Measurements from ENCODE around the gene JPH4. TPM values are rescaled to one million over a fixed set of nuclear protein-coding genes. Genes with fewer than 3 reads are reported as not detected.

The JPH4 gene
- total RNA-seq, 2 donors from 2014 or later: not detected

GRCh38 chr14:23569443-23570151 is 9.0 kb downstream of the JPH4 start:
- Mint-ChIP-seq H3K4me1 (peaks cover 26% of the 10 kb centered on the region), H3K27me3 (peaks cover 18% of the 10 kb centered on the region), H3K4me3 (no peak overlapping the region), H3K36me3 (ENCODE audit: low read depth) (peaks cover 6% of the 10 kb centered on the region), H3K27ac (no peak overlapping the region)
- H3K9me3 ChIP-seq (ENCODE audit: control insufficient read depth, low read length, poor library complexity, severe bottlenecking): no peaks in the 10 kb centered on the region
- ATAC-seq (no peak), DNase-seq (no peak)

GRCh38 chr14:23568600-23569331 is 9.8 kb downstream of the JPH4 start:
- H3K36me3 Mint-ChIP-seq (ENCODE audit: low read depth): peaks cover 11% of the 10 kb centered on the region
- H3K9me3 ChIP-seq (ENCODE audit: control insufficient read depth, low read length, poor library complexity, severe bottlenecking): no peaks in the 10 kb centered on the region
- H3K27me3 Mint-ChIP-seq: peaks cover 18% of the 10 kb centered on the region
- ATAC-seq: no peak
- H3K27ac Mint-ChIP-seq: peak overlapping the region; percentile 96
- DNase-seq: no peak
- H3K4me3 Mint-ChIP-seq: peak overlapping the region; percentile 95
- peaks cover 29% of the 10 kb centered on the region for H3K4me1 Mint-ChIP-seq

DNA sequence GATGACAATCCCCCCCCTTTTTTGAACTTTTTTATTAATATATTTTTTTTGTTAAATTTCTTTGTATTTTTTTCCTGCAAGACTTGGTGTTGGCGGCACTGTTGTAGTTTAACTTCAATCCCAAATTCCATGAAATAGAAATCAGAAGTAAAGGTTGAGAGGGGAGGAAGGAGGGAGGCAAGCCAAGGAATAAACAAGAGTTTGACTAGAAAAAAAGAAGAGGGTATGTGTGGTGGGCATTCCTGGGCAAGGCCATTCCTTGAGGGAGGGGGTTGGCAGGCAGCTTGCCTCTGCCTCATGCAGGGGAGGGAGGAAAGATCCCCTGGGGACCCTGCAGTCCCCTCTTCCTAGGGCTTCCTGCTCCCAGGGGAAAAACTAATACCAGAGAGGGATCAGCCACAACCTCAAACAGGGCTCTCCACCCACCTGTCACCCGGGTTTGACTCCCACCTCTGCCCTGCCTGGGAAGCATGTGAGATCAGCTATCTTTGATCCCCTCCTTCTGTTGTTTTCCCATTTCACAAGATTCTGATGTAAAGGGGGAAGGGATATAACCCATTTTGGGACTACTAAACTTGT is 10.5 kb downstream of the JPH4 start:
- Mint-ChIP-seq H3K36me3 (ENCODE audit: low read depth) (peaks cover 11% of the 10 kb centered on the region), H3K27me3 (peaks cover 14% of the 10 kb centered on the region), H3K4me3 (peak overlapping the region; percentile 95), H3K27ac (peak overlapping the region; percentile 96), H3K4me1 (peaks cover 29% of the 10 kb centered on the region)
- H3K9me3 ChIP-seq (ENCODE audit: control insufficient read depth, low read length, poor library complexity, severe bottlenecking): no peaks in the 10 kb centered on the region
- DNase-seq: no peak
- no peak for ATAC-seq

GRCh38 chr14:23567186-23568020 is 11.2 kb downstream of the JPH4 start, which contains the start of gene AP1G2:
Gene AP1G2 (minus strand): TSS chr14:23567791. CDS start chr14:23567314, 477 bp downstream.
- DNase-seq (peak; percentile 71 to 78 (median 77)), ATAC-seq (peak; percentile 96)
- peaks cover 7% of the 10 kb centered on the region for H3K27me3 Mint-ChIP-seq
- peaks cover 30% of the 10 kb centered on the region for H3K4me1 Mint-ChIP-seq
- H3K36me3 Mint-ChIP-seq (ENCODE audit: low read depth): peaks cover 7% of the 10 kb centered on the region
- no peaks in the 10 kb centered on the region for H3K9me3 ChIP-seq (ENCODE audit: control insufficient read depth, low read length, poor library complexity, severe bottlenecking)
- peak within 1 kb of the TSS; percentile 95 for H3K4me3 Mint-ChIP-seq
- H3K27ac Mint-ChIP-seq: peak within 1 kb of the TSS; percentile 96

DNA sequence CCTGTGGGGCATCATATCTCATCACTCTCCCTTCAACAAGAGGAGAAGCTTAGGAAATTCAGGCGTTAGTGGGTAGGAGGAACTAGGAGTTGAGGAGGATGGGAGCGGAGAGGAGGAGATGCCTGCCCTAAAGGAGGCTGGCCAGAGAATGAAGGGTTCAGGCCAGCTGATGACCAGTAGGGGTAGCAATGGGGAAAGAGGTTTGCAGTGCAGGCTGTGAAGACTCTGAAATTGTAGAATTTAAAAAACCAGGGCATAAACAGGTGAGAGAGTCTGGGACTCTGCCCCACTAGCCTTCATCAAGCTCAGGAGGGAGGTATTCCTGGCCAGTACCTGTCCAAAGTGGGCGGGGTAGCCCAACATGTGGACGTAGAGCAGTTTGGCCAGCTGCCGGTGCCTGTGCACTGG is 11.8 kb downstream of the JPH4 start:
- peaks cover 29% of the 10 kb centered on the region for H3K4me1 Mint-ChIP-seq
- DNase-seq: no peak
- peak overlapping the region; percentile 95 for H3K4me3 Mint-ChIP-seq
- H3K27me3 Mint-ChIP-seq: peaks cover 1% of the 10 kb centered on the region
- H3K9me3 ChIP-seq (ENCODE audit: control insufficient read depth, low read length, poor library complexity, severe bottlenecking): no peaks in the 10 kb centered on the region
- ATAC-seq: no peak
- H3K27ac Mint-ChIP-seq: peak overlapping the region; percentile 96
- peaks cover 7% of the 10 kb centered on the region for H3K36me3 Mint-ChIP-seq (ENCODE audit: low read depth)

- DNase-seq (no peak), ATAC-seq (no peak)
- Mint-ChIP-seq H3K27me3 (no peaks in the 10 kb centered on the region), H3K36me3 (ENCODE audit: low read depth) (peaks cover 7% of the 10 kb centered on the region), H3K4me3 (peak overlapping the region; percentile 95), H3K27ac (peak overlapping the region; percentile 96), H3K4me1 (peaks cover 29% of the 10 kb centered on the region)
- no peaks in the 10 kb centered on the region for H3K9me3 ChIP-seq (ENCODE audit: control insufficient read depth, low read length, poor library complexity, severe bottlenecking)
Observed at GRCh38 chr14:23566112-23566777, 12.3 kb downstream of the JPH4 start.

DNA sequence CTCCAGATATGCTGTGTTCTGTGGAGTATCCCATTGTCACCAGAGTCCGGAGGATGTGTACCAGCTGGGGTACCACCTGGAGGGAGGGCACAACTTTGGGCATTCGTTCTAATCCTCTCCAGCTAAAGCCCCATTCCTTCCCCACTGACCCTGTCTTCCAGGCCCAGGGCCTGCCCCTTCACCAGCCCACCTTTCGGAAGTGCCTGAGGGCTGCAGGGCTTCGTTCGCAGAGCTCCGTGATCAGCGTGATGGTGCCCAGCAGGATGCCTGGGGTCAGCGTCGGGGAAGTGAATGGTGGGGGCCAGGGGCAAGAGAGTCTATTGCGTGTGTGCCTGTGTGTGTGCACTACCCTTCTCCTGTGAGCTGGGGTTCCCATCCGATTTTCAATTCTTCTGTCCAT is 13.0 kb downstream of the JPH4 start:
- no peak for ATAC-seq
- H3K9me3 ChIP-seq (ENCODE audit: control insufficient read depth, low read length, poor library complexity, severe bottlenecking): no peaks in the 10 kb centered on the region
- H3K36me3 Mint-ChIP-seq (ENCODE audit: low read depth): peaks cover 7% of the 10 kb centered on the region
- H3K4me3 Mint-ChIP-seq: no peak overlapping the region
- H3K27me3 Mint-ChIP-seq: no peaks in the 10 kb centered on the region
- H3K27ac Mint-ChIP-seq: no peak overlapping the region
- peaks cover 33% of the 10 kb centered on the region for H3K4me1 Mint-ChIP-seq
- no peak for DNase-seq

GRCh38 chr14:23564876-23565275 is 13.7 kb downstream of the JPH4 start:
- H3K9me3 ChIP-seq (ENCODE audit: control insufficient read depth, low read length, poor library complexity, severe bottlenecking): no peaks in the 10 kb centered on the region
- DNase-seq (no peak), ATAC-seq (no peak)
- peak overlapping the region; percentile 72 for H3K27ac Mint-ChIP-seq
- no peak overlapping the region for H3K4me3 Mint-ChIP-seq
- H3K4me1 Mint-ChIP-seq: peaks cover 33% of the 10 kb centered on the region
- no peaks in the 10 kb centered on the region for H3K27me3 Mint-ChIP-seq
- H3K36me3 Mint-ChIP-seq (ENCODE audit: low read depth): peaks cover 7% of the 10 kb centered on the region

DNA sequence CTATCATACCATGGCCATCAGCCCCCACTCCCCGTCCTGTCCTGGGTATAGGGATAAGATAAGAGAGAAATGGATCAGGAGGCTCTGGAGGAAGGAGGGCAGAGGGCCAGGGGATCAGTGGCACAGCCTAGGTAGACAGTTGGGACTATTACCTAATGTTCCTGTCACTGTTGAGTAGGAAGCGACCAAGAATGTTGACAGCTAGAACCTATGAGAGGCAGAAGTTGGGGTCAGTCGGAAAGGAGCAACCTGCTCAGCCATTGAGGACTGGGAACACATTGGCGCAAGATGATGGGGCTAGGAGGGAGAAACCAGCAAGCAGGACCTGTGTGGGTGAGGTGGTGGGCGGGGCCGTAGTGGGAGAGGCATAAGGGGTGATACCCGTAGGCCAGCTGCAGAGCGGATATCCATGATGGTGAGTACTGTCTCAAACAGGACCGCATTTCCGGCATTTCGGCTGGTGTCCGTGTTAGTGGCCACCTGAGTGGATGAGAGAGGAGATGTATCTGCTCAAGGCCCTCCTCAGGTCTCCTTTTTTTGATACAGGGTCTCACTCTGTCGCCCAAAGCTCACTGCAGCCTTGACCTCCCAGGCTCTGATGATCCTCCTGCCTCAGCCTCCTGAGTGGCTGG is 14.3 kb downstream of the JPH4 start:
- no peak for ATAC-seq
- no peaks in the 10 kb centered on the region for H3K9me3 ChIP-seq (ENCODE audit: control insufficient read depth, low read length, poor library complexity, severe bottlenecking)
- Mint-ChIP-seq H3K4me3 (no peak overlapping the region), H3K4me1 (peaks cover 34% of the 10 kb centered on the region), H3K27me3 (no peaks in the 10 kb centered on the region), H3K36me3 (ENCODE audit: low read depth) (peaks cover 7% of the 10 kb centered on the region), H3K27ac (peak overlapping the region; percentile 72)
- DNase-seq: no peak

- no peak for ATAC-seq
- Mint-ChIP-seq H3K4me3 (no peak overlapping the region), H3K27ac (no peak overlapping the region)
Observed at GRCh38 chr14:23563473-23564180, 15.0 kb downstream of the JPH4 start.

DNA sequence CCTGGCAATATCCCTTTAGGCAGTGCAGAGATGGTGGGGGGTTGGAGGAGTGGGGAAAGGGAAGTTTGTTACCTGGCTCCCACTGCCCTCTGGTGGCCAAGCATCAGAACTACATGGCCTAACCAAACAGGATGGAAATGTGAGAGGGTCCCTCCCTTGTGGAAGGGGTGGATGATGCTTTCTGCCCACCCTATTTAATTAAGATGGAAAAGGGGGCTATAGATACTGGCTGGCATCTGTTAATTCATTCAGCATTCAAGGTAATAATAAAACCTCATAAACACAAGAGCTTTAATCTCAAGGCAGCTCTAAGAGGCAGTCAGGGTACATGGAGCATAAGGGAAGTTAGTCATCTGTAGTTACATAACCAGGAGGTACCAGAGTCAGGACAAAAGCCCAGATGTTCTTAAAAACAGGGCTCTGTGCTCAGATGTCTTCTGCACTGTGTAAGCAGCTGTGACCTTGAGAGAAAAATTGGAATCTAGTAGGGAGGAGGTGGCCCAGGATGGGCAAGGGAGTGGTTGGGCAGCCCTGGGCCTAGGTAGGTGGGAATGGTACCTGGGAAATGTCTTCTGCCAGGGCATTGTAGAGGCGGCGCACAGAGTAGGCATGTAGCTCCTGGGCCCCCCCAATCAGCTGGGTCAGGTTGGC is 15.6 kb downstream of the JPH4 start:
- H3K9me3 ChIP-seq (ENCODE audit: control insufficient read depth, low read length, poor library complexity, severe bottlenecking): no peaks in the 10 kb centered on the region
- Mint-ChIP-seq H3K36me3 (ENCODE audit: low read depth) (peaks cover 7% of the 10 kb centered on the region), H3K27me3 (no peaks in the 10 kb centered on the region), H3K4me3 (no peak overlapping the region), H3K27ac (peak overlapping the region; percentile 32), H3K4me1 (peaks cover 28% of the 10 kb centered on the region)
- ATAC-seq: peak; percentile 22
- peak; percentile 36 to 44 (median 41) for DNase-seq

More at GRCh38 chr14:23563473-23564180, 15.0 kb downstream of the JPH4 start:
- H3K9me3 ChIP-seq (ENCODE audit: control insufficient read depth, low read length, poor library complexity, severe bottlenecking): no peaks in the 10 kb centered on the region
- H3K4me1 Mint-ChIP-seq: peaks cover 30% of the 10 kb centered on the region
- no peak for DNase-seq
- H3K36me3 Mint-ChIP-seq (ENCODE audit: low read depth): peaks cover 7% of the 10 kb centered on the region
- no peaks in the 10 kb centered on the region for H3K27me3 Mint-ChIP-seq

All from T-helper 17 cell (primary cell).